Fibroblast of skin of back (primary cell): ENCODE measurements around the gene ANAPC4. TPM values are rescaled to one million over a fixed set of nuclear protein-coding genes. Genes with fewer than 3 reads are reported as not detected.
"Not testable (repeated sequence)": the region's sequence is repeated elsewhere in the genome, so short reads cannot be mapped to it uniquely, and the experiment has no call there.

Experiments
- DNase-seq: peaks from one replicate; pipeline ENCODE4 v3.0.0-alpha.2; 2013
- polyA plus RNA-seq, 2 experiments: library from polyadenylated mRNA; unstranded; fragments of 120-200 nt; gene quantifications; one replicate each; pipeline ENCODE4 v1.2.1, GENCODE V29; 2013; ENCODE audit not compliant: insufficient read length in 2 of 2

The ANAPC4 gene, protein sequence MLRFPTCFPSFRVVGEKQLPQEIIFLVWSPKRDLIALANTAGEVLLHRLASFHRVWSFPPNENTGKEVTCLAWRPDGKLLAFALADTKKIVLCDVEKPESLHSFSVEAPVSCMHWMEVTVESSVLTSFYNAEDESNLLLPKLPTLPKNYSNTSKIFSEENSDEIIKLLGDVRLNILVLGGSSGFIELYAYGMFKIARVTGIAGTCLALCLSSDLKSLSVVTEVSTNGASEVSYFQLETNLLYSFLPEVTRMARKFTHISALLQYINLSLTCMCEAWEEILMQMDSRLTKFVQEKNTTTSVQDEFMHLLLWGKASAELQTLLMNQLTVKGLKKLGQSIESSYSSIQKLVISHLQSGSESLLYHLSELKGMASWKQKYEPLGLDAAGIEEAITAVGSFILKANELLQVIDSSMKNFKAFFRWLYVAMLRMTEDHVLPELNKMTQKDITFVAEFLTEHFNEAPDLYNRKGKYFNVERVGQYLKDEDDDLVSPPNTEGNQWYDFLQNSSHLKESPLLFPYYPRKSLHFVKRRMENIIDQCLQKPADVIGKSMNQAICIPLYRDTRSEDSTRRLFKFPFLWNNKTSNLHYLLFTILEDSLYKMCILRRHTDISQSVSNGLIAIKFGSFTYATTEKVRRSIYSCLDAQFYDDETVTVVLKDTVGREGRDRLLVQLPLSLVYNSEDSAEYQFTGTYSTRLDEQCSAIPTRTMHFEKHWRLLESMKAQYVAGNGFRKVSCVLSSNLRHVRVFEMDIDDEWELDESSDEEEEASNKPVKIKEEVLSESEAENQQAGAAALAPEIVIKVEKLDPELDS
- 15.1 TPM for polyA plus RNA-seq (2013, experiment 1 of 2; ENCODE audit: insufficient read length)
- polyA plus RNA-seq (2013, experiment 2 of 2; ENCODE audit: insufficient read length) = 15.3 TPM

- peak; percentile 91 for DNase-seq
These were observed at the start of gene ANAPC4 for GRCh38 chr4:25376754-25377571. ANAPC4 (plus strand) TSS chr4:25377263; CDS start chr4:25377428, 165 bp downstream.

- not testable (repeated sequence) for DNase-seq
These were observed 48.6 kb upstream of the ANAPC4 start for GRCh38 chr4:25328463-25328862.

GRCh38 chr4:25330335-25330734 lies 46.7 kb upstream of the ANAPC4 start:
- DNase-seq = no peak

DNA sequence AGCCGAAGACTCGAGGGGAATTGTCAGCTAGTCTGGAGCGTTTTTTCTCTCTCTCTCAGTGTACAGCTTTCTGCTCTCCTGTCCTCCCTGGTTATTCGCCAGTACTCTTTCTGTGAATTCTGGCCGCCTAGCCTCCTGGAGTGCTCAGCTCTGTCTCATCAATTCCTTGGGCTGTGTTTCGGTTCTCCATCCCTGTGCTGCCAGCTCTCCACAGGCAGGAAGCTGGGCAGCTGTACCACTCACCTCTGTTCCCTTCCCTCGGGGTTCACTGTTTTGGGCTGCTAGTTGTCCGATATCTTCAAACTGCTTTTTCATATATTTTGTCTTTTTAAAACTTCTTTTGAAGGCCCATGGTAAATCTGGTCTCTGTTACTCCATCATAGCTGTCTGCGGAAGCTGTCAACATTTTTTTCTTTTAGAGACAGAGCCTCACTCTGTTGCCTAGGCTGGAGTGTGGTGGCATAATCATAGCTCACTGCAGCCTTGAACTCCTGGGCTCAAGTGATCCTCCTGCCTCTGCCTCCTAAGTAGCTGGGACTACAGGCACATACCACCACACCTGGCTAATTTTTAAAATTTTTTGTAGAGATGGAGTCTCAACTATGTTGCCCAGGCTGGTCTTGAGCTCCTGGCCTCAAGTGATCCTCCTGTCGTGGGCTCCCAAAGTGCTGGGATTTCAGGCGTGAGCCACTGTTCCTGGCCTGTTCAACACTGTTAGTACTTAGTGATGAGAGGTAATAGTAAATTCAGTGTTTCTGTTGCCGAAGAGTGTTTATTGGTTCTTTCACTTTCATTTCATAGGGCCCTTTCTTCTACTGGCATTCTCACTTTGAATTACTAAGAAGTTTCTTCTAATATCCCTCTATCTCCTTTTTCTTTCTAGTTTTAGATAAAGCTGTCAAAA lies 45.9 kb upstream of the ANAPC4 start:
- DNase-seq = no peak

DNA sequence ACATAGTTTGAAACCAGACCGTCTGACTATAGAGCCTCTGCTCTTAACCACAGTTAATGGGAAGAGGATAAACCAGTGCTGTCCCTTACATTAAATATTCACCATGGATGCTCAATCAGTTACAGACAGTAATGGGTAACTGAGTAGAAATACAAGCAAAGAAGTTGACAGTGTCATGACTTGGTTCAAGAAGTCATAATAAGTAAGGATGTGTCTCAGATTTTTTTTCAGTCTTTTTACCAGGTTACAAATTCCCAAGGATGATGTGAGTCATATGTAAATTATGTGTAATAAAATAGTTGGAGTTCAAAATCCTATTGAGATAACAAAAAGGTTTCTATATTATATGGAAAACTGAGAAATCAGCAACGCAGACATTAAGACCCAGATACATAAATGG lies 33.4 kb upstream of the ANAPC4 start:
- peak; percentile 34 for DNase-seq

- no peak for DNase-seq
These were observed 31.3 kb upstream of the ANAPC4 start for GRCh38 chr4:25345744-25346143.

- DNase-seq = no peak
These were observed 30.1 kb upstream of the ANAPC4 start for GRCh38 chr4:25346913-25347312.

GRCh38 chr4:25347473-25347872 lies 29.6 kb upstream of the ANAPC4 start:
- DNase-seq = no peak

GRCh38 chr4:25347971-25348370 lies 29.1 kb upstream of the ANAPC4 start:
- DNase-seq = no peak

DNA sequence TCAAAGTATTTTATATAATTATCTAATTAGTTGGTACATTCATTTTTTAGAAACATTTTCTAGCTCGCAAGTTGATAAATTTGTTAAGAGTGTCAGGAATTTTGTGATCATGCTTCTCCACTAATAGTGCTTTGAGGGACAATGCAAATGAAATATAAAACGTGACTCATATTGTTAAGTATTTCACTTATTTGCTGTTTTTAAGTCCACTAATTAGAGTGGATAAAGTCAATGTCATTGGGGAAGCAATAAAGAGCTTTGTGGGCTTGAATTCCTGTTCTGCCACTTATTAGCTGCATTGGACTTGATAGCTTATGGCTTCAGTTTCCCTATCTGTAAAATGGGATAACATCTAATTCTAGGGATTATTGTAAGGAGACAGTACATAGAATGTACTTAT lies 26.5 kb upstream of the ANAPC4 start:
- DNase-seq = peak; percentile 7

DNA sequence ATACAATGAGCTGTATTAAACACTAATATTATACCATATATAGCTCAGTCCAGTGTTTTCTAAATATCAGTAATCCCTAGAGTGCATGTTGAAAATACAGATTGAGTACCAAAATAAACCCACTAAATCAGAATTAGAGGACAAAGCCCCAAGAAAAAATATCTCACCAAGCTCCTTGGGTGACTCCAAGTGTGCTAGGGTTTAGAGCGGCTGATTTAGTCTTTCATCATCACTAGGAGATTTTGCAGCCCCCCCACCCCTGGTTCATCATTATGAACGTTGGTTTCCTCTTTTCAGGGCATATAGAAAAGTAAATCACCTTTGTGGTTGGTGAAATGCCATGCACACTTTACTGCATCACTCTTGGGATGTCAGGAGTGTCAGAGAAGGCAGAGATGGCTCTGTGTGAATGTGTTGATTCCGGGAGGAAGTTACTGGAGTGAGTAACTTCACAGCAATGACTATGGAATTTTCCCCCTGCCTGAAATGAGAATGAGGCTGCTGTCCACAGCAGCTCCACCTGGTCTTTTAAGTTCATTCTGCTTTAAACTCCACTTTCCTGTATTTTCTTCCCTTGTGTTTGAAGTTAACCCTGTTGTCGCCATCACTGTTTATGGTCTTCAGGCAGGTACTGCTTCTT lies 25.2 kb upstream of the ANAPC4 start:
- peak; percentile 64 for DNase-seq

- DNase-seq = no peak
These were observed 21.0 kb upstream of the ANAPC4 start for GRCh38 chr4:25356068-25356467.

- DNase-seq = no peak
These were observed 18.4 kb upstream of the ANAPC4 start for GRCh38 chr4:25358515-25359275.

DNA sequence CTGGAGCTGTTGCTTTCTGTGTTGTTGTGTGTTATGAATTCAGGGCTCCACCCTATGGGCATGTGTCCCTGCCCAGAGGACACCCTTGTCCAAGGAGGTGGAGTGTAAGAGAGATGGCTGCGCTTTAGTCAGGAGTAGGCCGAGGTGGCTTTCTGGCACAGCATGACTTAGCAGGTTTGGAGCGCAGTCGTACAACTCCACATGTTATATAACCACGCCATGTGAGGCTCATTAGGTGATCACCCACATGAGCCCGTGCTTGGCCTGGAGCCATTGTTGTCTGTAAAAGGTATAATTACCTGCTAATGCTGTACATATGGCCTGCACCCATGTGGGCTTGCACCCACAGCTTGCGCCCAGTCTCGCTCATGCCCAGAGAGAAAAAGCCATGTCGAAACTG lies 15.8 kb upstream of the ANAPC4 start:
- DNase-seq = no peak

DNA sequence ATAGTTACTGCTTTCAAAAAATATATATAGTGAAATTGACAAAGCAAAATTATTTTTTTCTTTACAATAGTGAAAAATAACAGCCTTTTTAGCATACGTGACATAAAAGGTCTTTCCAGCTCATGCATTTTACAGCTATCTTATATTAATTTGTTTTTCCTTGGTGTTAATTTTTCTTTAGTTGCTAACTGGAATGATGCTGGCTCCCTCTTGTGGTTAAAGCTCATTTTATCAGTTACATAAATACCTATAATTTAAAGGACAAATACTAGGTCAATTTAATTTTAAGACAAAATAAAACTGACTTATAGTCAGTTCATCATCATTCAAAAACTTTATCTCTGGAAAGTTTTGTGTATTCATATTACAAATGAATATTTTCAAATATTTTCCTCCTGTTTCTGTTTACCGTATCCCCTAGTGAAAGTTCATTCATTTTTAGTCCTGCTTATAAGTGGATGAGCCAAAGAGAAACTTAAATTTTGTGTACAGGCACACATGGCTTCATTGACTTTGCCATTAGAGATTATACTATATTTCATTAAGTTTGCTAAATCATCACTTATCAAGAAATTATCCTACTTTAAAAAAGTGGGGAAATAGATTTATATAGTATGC lies 9.9 kb upstream of the ANAPC4 start:
- peak; percentile 42 for DNase-seq

DNA sequence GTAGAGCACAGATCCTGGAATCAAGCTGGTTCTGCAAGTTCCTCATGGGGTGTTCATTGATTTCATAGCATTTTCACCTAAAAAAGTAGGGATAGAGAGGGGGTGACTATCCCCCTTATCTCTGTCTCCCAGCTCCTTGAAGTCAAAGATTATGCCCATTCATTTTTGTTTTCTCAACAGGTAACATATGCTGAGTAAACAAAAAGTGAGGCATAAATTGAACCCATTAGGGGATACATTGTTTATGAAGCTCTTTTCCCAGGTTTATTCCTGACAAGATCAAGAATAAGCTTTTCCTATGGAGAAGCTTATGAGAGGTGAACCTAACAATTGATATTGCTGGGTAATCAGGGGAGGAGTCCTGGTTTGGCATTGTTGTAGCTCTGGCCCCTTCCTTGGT lies 9.2 kb upstream of the ANAPC4 start:
- no peak for DNase-seq

GRCh38 chr4:25368315-25368714 lies 8.7 kb upstream of the ANAPC4 start:
- DNase-seq = no peak

DNA sequence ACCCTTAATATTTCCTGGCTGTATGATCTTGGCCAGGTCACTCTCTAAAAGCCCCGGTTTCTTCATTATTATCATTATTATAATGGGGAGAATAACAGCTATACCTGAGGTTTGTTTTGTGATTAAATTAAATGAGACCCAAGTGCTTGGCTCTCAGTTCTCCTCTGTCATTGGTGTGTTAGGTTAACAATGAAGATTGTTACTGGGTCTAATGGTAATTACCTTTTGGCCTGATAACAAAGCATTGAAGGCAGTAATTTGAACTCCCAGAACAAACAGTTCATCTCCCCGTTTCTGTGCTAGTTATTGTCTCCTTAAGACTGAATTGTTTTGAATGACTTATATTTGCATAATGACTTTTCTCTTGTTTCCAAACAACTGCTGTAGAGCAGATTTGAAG lies 6.8 kb upstream of the ANAPC4 start:
- no peak for DNase-seq

DNA sequence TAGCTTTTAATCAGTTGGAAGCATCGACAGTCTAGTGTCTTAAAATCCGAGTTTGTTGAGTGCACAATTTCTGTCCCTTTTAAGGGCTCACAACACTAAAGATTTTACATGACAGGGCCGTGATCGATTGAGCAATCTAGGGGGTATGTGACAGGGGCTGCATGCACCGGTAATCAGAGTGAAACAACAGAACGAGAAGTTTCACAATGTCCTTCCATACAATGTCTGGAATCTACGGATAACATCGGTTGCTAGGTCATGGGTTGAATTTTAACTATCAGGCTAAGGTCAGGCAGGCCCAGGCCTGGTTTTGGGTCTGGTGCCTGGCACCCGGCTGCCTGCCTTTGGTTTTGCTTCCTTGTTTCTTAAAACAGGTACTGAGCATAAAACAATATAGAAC lies 4.5 kb upstream of the ANAPC4 start:
- DNase-seq = not testable (repeated sequence)
